SK-N-MC (cell line): ENCODE results near the gene SWT1.

Experiments
- EZH2 ChIP-seq: fragments of 200-600 bp; sonication (generic); IDR thresholded peaks from one replicate; pipeline ENCODE4 v1.6.1; 2017; ENCODE audit warnings: antibody characterized with exemption
- POLR2AphosphoS5 ChIP-seq: IDR thresholded peaks from 2 replicates; pipeline ENCODE4 v1.6.1; 2012; ENCODE audit warnings: mild to moderate bottlenecking, low read depth, low read length, borderline replicate concordance

GRCh38 chr1:185293967-185294542 lies 137.1 kb downstream of the SWT1 start:
- peak; percentile 58; the same call in 1 of the 2 replicates for TF ChIP-seq POLR2AphosphoS5
- no peak for TF ChIP-seq EZH2
